Measurements from ENCODE around the gene VTN. TPM values are rescaled to one million over a fixed set of nuclear protein-coding genes. Genes with fewer than 3 reads are reported as not detected.

VTN gene
- total RNA-seq, 4 donors from 2014 or later: 0.33 to 0.39 TPM; not detected in 2

GRCh38 chr17:28333083-28333746 is 36.9 kb downstream of the VTN start:
- intact Hi-C loops (cut with DNase I): loop anchor here (10.0 kb wide), 1 partner anchor 622 kb away; the partner anchor contains the start of gene PHF12
- peaks cover 11 to 33% of the 10 kb centered on the region in 2 donors for H3K4me1 ChIP-seq
- H3K9me3 ChIP-seq: no peaks in the 10 kb centered on the region
- DNase-seq: no peak
- H3K4me3 ChIP-seq (replicated peaks in 1 of 3): no peak overlapping the region
- H3K27ac ChIP-seq: no peak overlapping the region
- no peak for TF ChIP-seq POLR2A (IDR thresholded peaks at IDR 0.05)
- no peak for TF ChIP-seq CTCF (IDR thresholded peaks at IDR 0.05)
- H3K27me3 ChIP-seq: no peaks in the 10 kb centered on the region
- peaks cover 13 to 33% of the 10 kb centered on the region in 2 donors for H3K36me3 ChIP-seq
- 89 to 90% methylated on average over 1 of the region's 1 CpG for WGBS, 2 donors

GRCh38 chr17:28331891-28332420 is 38.2 kb downstream of the VTN start:
- no peak for TF ChIP-seq CTCF (IDR thresholded peaks at IDR 0.05)
- TF ChIP-seq POLR2A (IDR thresholded peaks at IDR 0.05): no peak
- no peak for DNase-seq
- no peak overlapping the region for H3K27ac ChIP-seq
- no peaks in the 10 kb centered on the region for H3K27me3 ChIP-seq
- WGBS, 2 donors: 91 to 93% methylated on average over 6 of the region's 6 CpGs
- H3K9me3 ChIP-seq: no peaks in the 10 kb centered on the region
- H3K4me1 ChIP-seq: peaks cover 11 to 21% of the 10 kb centered on the region in 2 donors
- H3K4me3 ChIP-seq (replicated peaks in 1 of 3): no peak overlapping the region
- intact Hi-C loops (cut with DNase I): loop anchor here (10.0 kb wide), 1 partner anchor 623 kb away; the partner anchor contains the start of gene PHF12
- peaks cover 19 to 33% of the 10 kb centered on the region in 2 donors for H3K36me3 ChIP-seq

- TF ChIP-seq CTCF (IDR thresholded peaks at IDR 0.05): no peak
- no peak for TF ChIP-seq POLR2A (IDR thresholded peaks at IDR 0.05)
These were observed 39.4 kb downstream of the VTN start for GRCh38 chr17:28330671-28331070.

GRCh38 chr17:28328325-28328724 is 41.8 kb downstream of the VTN start:
- Histone ChIP-seq H3K4me3 (replicated peaks in 1 of 3) (no peak overlapping the region), H3K27me3 (no peaks in the 10 kb centered on the region), H3K4me1 (no peaks in the 10 kb centered on the region), H3K9me3 (no peaks in the 10 kb centered on the region), H3K27ac (no peak overlapping the region), H3K36me3 (peaks cover 19 to 33% of the 10 kb centered on the region in 2 donors)
- no peak for DNase-seq
- intact Hi-C loops (cut with DNase I): no loop called here
- WGBS, 2 donors: 80 to 83% methylated on average over 4 of the region's 4 CpGs
- TF ChIP-seq CTCF (IDR thresholded peaks at IDR 0.05) (no peak), POLR2A (IDR thresholded peaks at IDR 0.05) (no peak)

More at GRCh38 chr17:28330671-28331070, 39.4 kb downstream of the VTN start:
- WGBS, 2 donors: 93 to 100% methylated on average over 3 to 5 of the region's 5 CpGs
- DNase-seq: no peak
- peaks cover 11 to 15% of the 10 kb centered on the region in 2 donors for H3K4me1 ChIP-seq
- no peaks in the 10 kb centered on the region for H3K27me3 ChIP-seq
- intact Hi-C loops (cut with DNase I): loop anchor here (10.0 kb wide), 1 partner anchor 624 kb away; the partner anchor contains the start of gene PHF12
- H3K27ac ChIP-seq: no peak overlapping the region
- H3K4me3 ChIP-seq (replicated peaks in 1 of 3): no peak overlapping the region
- peaks cover 19 to 33% of the 10 kb centered on the region in 2 donors for H3K36me3 ChIP-seq
- H3K9me3 ChIP-seq: no peaks in the 10 kb centered on the region

- Histone ChIP-seq H3K4me1 (no peaks in the 10 kb centered on the region), H3K4me3 (replicated peaks in 1 of 3) (no peak overlapping the region), H3K9me3 (no peaks in the 10 kb centered on the region), H3K36me3 (peaks cover 19 to 33% of the 10 kb centered on the region in 2 donors), H3K27me3 (no peaks in the 10 kb centered on the region), H3K27ac (no peak overlapping the region)
- no peak for DNase-seq
- WGBS, 2 donors: 62 to 67% methylated on average over 3 of the region's 3 CpGs
- TF ChIP-seq POLR2A (IDR thresholded peaks at IDR 0.05): no peak
- no peak for TF ChIP-seq CTCF (IDR thresholded peaks at IDR 0.05)
- intact Hi-C loops (cut with DNase I): no loop called here
These were observed 42.4 kb downstream of the VTN start for GRCh38 chr17:28327709-28328108.

Data from thyroid gland (tissue), 4 donors.